K562 (cell line): ENCODE results near the gene ITPR3. TPM values are rescaled to one million over a fixed set of nuclear protein-coding genes. Genes with fewer than 3 reads are reported as not detected.

Source experiments
- ADNP ChIP-seq: fragments of 200-800 bp; sonication (Bioruptor generic); IDR thresholded peaks from 2 replicates; pipeline ENCODE4 v1.6.1; 2016; ENCODE audit warnings: missing genetic modification characterization, missing compliant biosample characterization
- CBFA2T3 ChIP-seq: fragments of 450-650 bp; IDR thresholded peaks from 2 replicates; pipeline ENCODE4 v1.6.1; 2017
- CHCHD3 ChIP-seq: fragments of 250-450 bp; sonication (Bioruptor Pico); IDR thresholded peaks from 2 replicates; pipeline ENCODE4 v2.1.2; 2022; ENCODE audit warnings: mild to moderate bottlenecking
- CXXC5 ChIP-seq: fragments of 250-450 bp; sonication (Bioruptor Pico); IDR thresholded peaks from 2 replicates; pipeline ENCODE4 v1.8.0; 2022; ENCODE audit warnings: inconsistent platforms, mild to moderate bottlenecking, moderate library complexity
- DPF2 ChIP-seq: fragments of 450-650 bp; IDR thresholded peaks from 2 replicates; pipeline ENCODE4 v1.6.1; 2016
- KDM5B ChIP-seq: fragments of 200-600 bp; sonication (generic); IDR thresholded peaks from 2 replicates; pipeline ENCODE4 v1.6.1; 2012; ENCODE audit warnings: low read depth, mild to moderate bottlenecking, moderate library complexity, low read length, control low read depth, inconsistent platforms; ENCODE audit not compliant: insufficient replicate concordance
- MAFK ChIP-seq: IDR thresholded peaks from 2 replicates; pipeline ENCODE4 v1.6.1; 2011; ENCODE audit warnings: low read length, improper control_type of control experiment
- MCM3 ChIP-seq: fragments of 450-650 bp; IDR thresholded peaks from 2 replicates; pipeline ENCODE4 v1.6.1; 2016
- MEF2A ChIP-seq: IDR thresholded peaks from 2 replicates; pipeline ENCODE4 v1.6.1; 2011; ENCODE audit warnings: low read depth, mild to moderate bottlenecking, low read length, moderate library complexity; ENCODE audit not compliant: control insufficient read depth
- MTA2 ChIP-seq: fragments of 450-650 bp; IDR thresholded peaks from 2 replicates; pipeline ENCODE4 v1.6.1; 2016; ENCODE audit warnings: low read depth
- POLR2AphosphoS2 ChIP-seq: IDR thresholded peaks from 2 replicates; pipeline ENCODE4 v1.6.1; 2012; ENCODE audit warnings: low read length, improper control_type of control experiment
- POLR2G ChIP-seq: fragments of 200-400 bp; formaldehyde crosslinking; IDR thresholded peaks from 2 replicates; pipeline ENCODE4 v1.6.1; 2017; ENCODE audit warnings: low read depth, mild to moderate bottlenecking, antibody characterized with exemption, low read length, moderate library complexity
- PTTG1 ChIP-seq: fragments of 450-650 bp; IDR thresholded peaks from 2 replicates; pipeline ENCODE4 v1.6.1; 2016; ENCODE audit warnings: low read depth, mild to moderate bottlenecking, missing genetic modification characterization, missing compliant biosample characterization
- RBM14 ChIP-seq: fragments of 200-400 bp; formaldehyde crosslinking; IDR thresholded peaks from 2 replicates; pipeline ENCODE4 v1.6.1; 2018; ENCODE audit warnings: low read depth, mild to moderate bottlenecking, low read length, moderate library complexity, borderline replicate concordance; ENCODE audit not compliant: insufficient read depth
- RBM34 ChIP-seq: fragments of 200-400 bp; formaldehyde crosslinking; IDR thresholded peaks from 2 replicates; pipeline ENCODE4 v1.6.1; 2018; ENCODE audit warnings: low read length, borderline replicate concordance; ENCODE audit not compliant: insufficient read depth
- SMARCE1 ChIP-seq: fragments of 450-650 bp; IDR thresholded peaks from 2 replicates; pipeline ENCODE4 v1.7.1; 2016; ENCODE audit warnings: mild to moderate bottlenecking
- SP1 ChIP-seq: sonication (generic); formaldehyde crosslinking; IDR thresholded peaks from 2 replicates; pipeline ENCODE4 v1.8.1; 2022; ENCODE audit warnings: mild to moderate bottlenecking, missing genetic modification reagents
- SPI1 ChIP-seq: IDR thresholded peaks from 2 replicates; pipeline ENCODE4 v1.6.1; 2011; ENCODE audit warnings: low read depth, low read length, control low read depth, borderline replicate concordance
- SRSF7 ChIP-seq: fragments of 200-400 bp; formaldehyde crosslinking; optimal IDR thresholded peaks from 2 replicates; pipeline ENCODE3; 2017; ENCODE audit warnings: mild to moderate bottlenecking, low read depth, low read length
- ZNF3 ChIP-seq: fragments of 250-450 bp; sonication (Bioruptor Pico); IDR thresholded peaks from 2 replicates; pipeline ENCODE4 v1.5.0; 2021; ENCODE audit warnings: mild to moderate bottlenecking, moderate library complexity
- ZNF445 ChIP-seq: fragments of 250-450 bp; sonication (Bioruptor Pico); IDR thresholded peaks from 2 replicates; pipeline ENCODE4 v1.4.0; 2020; ENCODE audit warnings: low read depth, mild to moderate bottlenecking, moderate library complexity
- ZNF507 ChIP-seq: conservative IDR thresholded peaks from 2 replicates; pipeline ENCODE4 v1.6.1; 2017; ENCODE audit warnings: missing genetic modification characterization, missing compliant biosample characterization
- ZNF764 ChIP-seq: fragments of 250-450 bp; sonication (Bioruptor Pico); IDR thresholded peaks from 2 replicates; pipeline ENCODE4 v1.4.0; 2020; ENCODE audit warnings: low read depth, mild to moderate bottlenecking, moderate library complexity
- polyA plus RNA-seq, 8 experiments: library from polyadenylated mRNA; depleted of rRNA in 4 of 8; stranded (reverse) in 5 of 8; unstranded in 3 of 8; fragments of >200 nt; fragmentation: Nextera tagmentation in 2 of 8; fragmentation: Illumina TruSeq in 1 of 8; extraction: Ambion mirVana in 2 of 8; extraction: Trizol in 1 of 8; gene quantifications; 2 replicates each; pipeline versions ENCODE4 v1.2.1 to v1.2.3, GENCODE V29; 2011 to 2014; ENCODE audit warnings: inconsistent platforms in 1 of 8, missing spikeins in 1 of 8
- total RNA-seq, 7 experiments: library from RNA; depleted of rRNA in 6 of 7; stranded (reverse); fragments of >200 nt in 6 of 7; fragmentation: Illumina TruSeq in 2 of 7; extraction: Trizol in 2 of 7; gene quantifications; 2 replicates each; pipeline versions ENCODE4 v1.2.1 to v1.2.3, GENCODE V29; 2011 to 2021; ENCODE audit warnings: low replicate concordance in 1 of 7
- TF ChIP-seq, protein P1 (sequence below): fragments of 450-650 bp; IDR thresholded peaks from 2 replicates; pipeline ENCODE4 v1.6.1; 2016; ENCODE audit warnings: low read depth, mild to moderate bottlenecking, moderate library complexity
- TF ChIP-seq, protein P2 (sequence below): sonication (generic); formaldehyde crosslinking; IDR thresholded peaks from 2 replicates; pipeline ENCODE4 v1.8.1; 2023; ENCODE audit warnings: mild to moderate bottlenecking, missing genetic modification reagents
- TF ChIP-seq, protein P3 (sequence below): fragments of 150-350 bp; IDR thresholded peaks from 2 replicates; pipeline ENCODE4 v1.6.1; 2014; ENCODE audit warnings: low read depth, mild to moderate bottlenecking, low read length, borderline replicate concordance

ITPR3 gene
- total and polyA plus RNA-seq, 9 of the 15 experiments (the other 6 are each of a cell fraction or from before 2014, with no cell fraction given) = 0.39 to 35.7 (median 13.2) TPM

DNA sequence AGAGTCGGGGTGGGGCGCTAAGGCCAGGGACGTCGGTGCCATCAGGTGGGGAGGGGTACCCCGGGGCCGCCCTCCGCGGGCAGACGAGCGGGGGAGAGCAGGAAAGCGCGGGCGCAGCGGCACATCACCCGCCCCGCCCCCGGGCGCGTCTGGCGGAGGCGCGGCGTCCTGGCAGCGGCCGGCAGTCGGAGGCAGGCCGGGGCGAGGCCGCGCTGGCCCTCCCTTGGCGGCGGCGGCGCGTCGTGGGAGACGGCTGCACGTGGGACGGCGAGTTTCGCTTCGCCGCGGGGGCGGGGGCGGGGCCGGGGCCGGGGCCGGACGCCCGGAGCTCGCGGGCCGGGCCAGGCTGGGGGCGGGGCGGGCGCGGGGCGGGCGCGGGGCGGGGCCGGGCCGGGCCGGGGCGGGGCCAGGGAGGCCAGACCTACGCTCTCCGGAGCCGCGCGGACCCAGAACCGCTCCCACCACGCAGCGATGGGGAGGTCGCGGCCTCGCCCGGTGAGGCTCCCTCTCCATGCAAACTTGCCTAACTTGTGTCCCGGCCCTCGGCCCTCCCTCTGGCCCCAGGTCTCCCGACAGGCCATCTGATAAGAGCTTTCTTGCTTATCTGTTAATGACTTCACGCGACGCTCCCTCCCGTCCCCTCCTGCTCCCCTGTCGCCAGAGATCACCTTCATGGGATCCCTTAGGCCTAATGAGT, 12.5 kb downstream of the ITPR3 start (continued):
- TF ChIP-seq ZNF507 (tag) = no peak
- peak; percentile 48; the same call in 1 of the 2 replicates for TF ChIP-seq SMARCE1
- TF ChIP-seq MCM3 = no peak
- TF ChIP-seq POLR2AphosphoS2 = no peak
- no peak for TF ChIP-seq MTA2
- TF ChIP-seq ZNF445 (CRISPR knock-in tag) = no peak
- TF ChIP-seq SP1 (CRISPR knock-in tag) = no peak
- TF ChIP-seq, protein P1, sequence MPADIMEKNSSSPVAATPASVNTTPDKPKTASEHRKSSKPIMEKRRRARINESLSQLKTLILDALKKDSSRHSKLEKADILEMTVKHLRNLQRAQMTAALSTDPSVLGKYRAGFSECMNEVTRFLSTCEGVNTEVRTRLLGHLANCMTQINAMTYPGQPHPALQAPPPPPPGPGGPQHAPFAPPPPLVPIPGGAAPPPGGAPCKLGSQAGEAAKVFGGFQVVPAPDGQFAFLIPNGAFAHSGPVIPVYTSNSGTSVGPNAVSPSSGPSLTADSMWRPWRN = peak; percentile 53; the same call in 1 of the 2 replicates
- no peak; the same call in none of the 2 replicates for TF ChIP-seq POLR2G
- no peak for TF ChIP-seq ZNF3 (CRISPR knock-in tag)
- no peak for TF ChIP-seq MEF2A
- TF ChIP-seq CHCHD3 (CRISPR knock-in tag) = no peak
- no peak for TF ChIP-seq SPI1
- TF ChIP-seq, protein P2, sequence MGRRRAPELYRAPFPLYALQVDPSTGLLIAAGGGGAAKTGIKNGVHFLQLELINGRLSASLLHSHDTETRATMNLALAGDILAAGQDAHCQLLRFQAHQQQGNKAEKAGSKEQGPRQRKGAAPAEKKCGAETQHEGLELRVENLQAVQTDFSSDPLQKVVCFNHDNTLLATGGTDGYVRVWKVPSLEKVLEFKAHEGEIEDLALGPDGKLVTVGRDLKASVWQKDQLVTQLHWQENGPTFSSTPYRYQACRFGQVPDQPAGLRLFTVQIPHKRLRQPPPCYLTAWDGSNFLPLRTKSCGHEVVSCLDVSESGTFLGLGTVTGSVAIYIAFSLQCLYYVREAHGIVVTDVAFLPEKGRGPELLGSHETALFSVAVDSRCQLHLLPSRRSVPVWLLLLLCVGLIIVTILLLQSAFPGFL (CRISPR knock-in tag) = no peak
- peak; percentile 27; the same call in 1 of the 2 replicates for TF ChIP-seq CBFA2T3
- peak; percentile 64; the same call in 1 of the 2 replicates for TF ChIP-seq DPF2
- no peak for TF ChIP-seq KDM5B
- TF ChIP-seq, protein P3, sequence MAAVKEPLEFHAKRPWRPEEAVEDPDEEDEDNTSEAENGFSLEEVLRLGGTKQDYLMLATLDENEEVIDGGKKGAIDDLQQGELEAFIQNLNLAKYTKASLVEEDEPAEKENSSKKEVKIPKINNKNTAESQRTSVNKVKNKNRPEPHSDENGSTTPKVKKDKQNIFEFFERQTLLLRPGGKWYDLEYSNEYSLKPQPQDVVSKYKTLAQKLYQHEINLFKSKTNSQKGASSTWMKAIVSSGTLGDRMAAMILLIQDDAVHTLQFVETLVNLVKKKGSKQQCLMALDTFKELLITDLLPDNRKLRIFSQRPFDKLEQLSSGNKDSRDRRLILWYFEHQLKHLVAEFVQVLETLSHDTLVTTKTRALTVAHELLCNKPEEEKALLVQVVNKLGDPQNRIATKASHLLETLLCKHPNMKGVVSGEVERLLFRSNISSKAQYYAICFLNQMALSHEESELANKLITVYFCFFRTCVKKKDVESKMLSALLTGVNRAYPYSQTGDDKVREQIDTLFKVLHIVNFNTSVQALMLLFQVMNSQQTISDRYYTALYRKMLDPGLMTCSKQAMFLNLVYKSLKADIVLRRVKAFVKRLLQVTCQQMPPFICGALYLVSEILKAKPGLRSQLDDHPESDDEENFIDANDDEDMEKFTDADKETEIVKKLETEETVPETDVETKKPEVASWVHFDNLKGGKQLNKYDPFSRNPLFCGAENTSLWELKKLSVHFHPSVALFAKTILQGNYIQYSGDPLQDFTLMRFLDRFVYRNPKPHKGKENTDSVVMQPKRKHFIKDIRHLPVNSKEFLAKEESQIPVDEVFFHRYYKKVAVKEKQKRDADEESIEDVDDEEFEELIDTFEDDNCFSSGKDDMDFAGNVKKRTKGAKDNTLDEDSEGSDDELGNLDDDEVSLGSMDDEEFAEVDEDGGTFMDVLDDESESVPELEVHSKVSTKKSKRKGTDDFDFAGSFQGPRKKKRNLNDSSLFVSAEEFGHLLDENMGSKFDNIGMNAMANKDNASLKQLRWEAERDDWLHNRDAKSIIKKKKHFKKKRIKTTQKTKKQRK = no peak
- peak; percentile 71 for TF ChIP-seq CXXC5 (CRISPR knock-in tag)
- TF ChIP-seq RBM34 = no peak
- TF ChIP-seq RBM14 = no peak
- no peak for TF ChIP-seq ZNF764 (CRISPR knock-in tag)
- TF ChIP-seq PTTG1 (tag) = no peak
- TF ChIP-seq SRSF7 = no peak
- no peak for TF ChIP-seq ADNP (tag)
- TF ChIP-seq MAFK = no peak
